Endothelial cell of umbilical vein (primary cell): Measurements from ENCODE around the gene KCNQ5. TPM values are rescaled to one million over a fixed set of nuclear protein-coding genes. Genes with fewer than 3 reads are reported as not detected.

Experiments used
- BruUV-seq: library from RNA; stranded (reverse); fragments of 400-500 nt; replicated peaks from 2 replicates; lab custom pipeline; 2021; lab: Mats Ljungman, UMichigan
- CTCF ChIA-PET: fragments of 300-600, 350-600 bp; sonication (Branson Sonifier 250); formaldehyde crosslinking; loops from one replicate; lab custom pipeline; 2021; ENCODE audit warnings: antibody characterized with exemption, inconsistent platforms; lab: Charles Lee
- POLR2A ChIA-PET: fragments of 300-600, 350-600 bp; sonication (Branson Sonifier 250); formaldehyde crosslinking; loops from one replicate; lab custom pipeline; 2021; ENCODE audit warnings: antibody characterized with exemption, inconsistent platforms; lab: Charles Lee
- DNase-seq: peaks from one replicate; pipeline ENCODE4 v3.0.0-alpha.2; 2011; ENCODE audit warnings: low read depth, low spot score
- FAIRE-seq: peaks from 2 replicates; lab custom pipeline; 2011; peaks lifted over from hg19 to GRCh38; lab: Jason Lieb, UNC
- H2AFZ ChIP-seq: 2 replicates; pipeline ENCODE4 v1.6.0; 2012; ENCODE audit warnings: low read depth, low read length, control low read depth, inconsistent platforms
- H3K27ac ChIP-seq: 2 replicates; pipeline ENCODE4 v1.5.1; 2011; ENCODE audit warnings: low read depth, mild to moderate bottlenecking, control low read depth, low read length, moderate library complexity; ENCODE audit not compliant: insufficient read depth
- H3K27me3 ChIP-seq, 2 experiments: 2 replicates each; pipeline versions ENCODE4 v1.6.0 to v1.6.1; 2011; ENCODE audit warnings: low read length in 2 of 2, mixed read lengths in 1 of 2; ENCODE audit not compliant: control insufficient read depth in 2 of 2, insufficient read depth in 2 of 2
- H3K36me3 ChIP-seq, 2 experiments: 2 replicates in 1 of 2; 3 replicates in 1 of 2; pipeline ENCODE4 v1.5.1; 2011; ENCODE audit warnings: low read length in 2 of 2, mild to moderate bottlenecking in 1 of 2, moderate library complexity in 1 of 2; ENCODE audit not compliant: control insufficient read depth in 2 of 2, insufficient read depth in 2 of 2; ENCODE audit errors: extremely low read depth in 1 of 2
- H3K4me1 ChIP-seq: 3 replicates; pipeline ENCODE4 v1.5.1; 2011; ENCODE audit warnings: mild to moderate bottlenecking, low read length; ENCODE audit not compliant: control insufficient read depth, insufficient read depth; ENCODE audit errors: extremely low read depth
- H3K4me2 ChIP-seq: 2 replicates; pipeline ENCODE4 v1.6.1; 2011; ENCODE audit warnings: low read length, control low read depth, mixed read lengths; ENCODE audit not compliant: insufficient read depth
- H3K4me3 ChIP-seq, 3 experiments: fragments of 200-600 bp in 1 of 3; sonication (generic), shearing (Covaris generic) in 1 of 3; replicated peaks in 1 of 3; 2 replicates each; pipeline ENCODE4 v1.5.1; 2011 to 2016; ENCODE audit warnings: control low read depth in 3 of 3, low read length in 3 of 3, mild to moderate bottlenecking in 2 of 3, inconsistent platforms in 1 of 3, low read depth in 1 of 3, moderate library complexity in 1 of 3; ENCODE audit not compliant: insufficient read depth in 1 of 3
- H3K79me2 ChIP-seq: 2 replicates; pipeline ENCODE4 v1.6.0; 2012; ENCODE audit warnings: low read length, inconsistent platforms; ENCODE audit not compliant: control insufficient read depth, insufficient read depth
- H3K9ac ChIP-seq: replicated peaks from 2 replicates; pipeline ENCODE3; 2011; ENCODE audit warnings: low read length, control low read depth; ENCODE audit not compliant: insufficient read depth; ENCODE audit errors: extremely low read depth
- H3K9me1 ChIP-seq: replicated peaks from 3 replicates; pipeline ENCODE4 v1.6.0; 2011; ENCODE audit warnings: mild to moderate bottlenecking, low read length; ENCODE audit not compliant: control insufficient read depth, insufficient read depth; ENCODE audit errors: extremely low read depth
- H3K9me3 ChIP-seq: replicated peaks from 2 replicates; pipeline ENCODE4 v1.5.1; 2012; ENCODE audit warnings: low read length, inconsistent platforms; ENCODE audit not compliant: control insufficient read depth, insufficient read depth
- H4K20me1 ChIP-seq: replicated peaks from 2 replicates; pipeline ENCODE3; 2011; ENCODE audit warnings: mild to moderate bottlenecking, low read length; ENCODE audit not compliant: control insufficient read depth, insufficient read depth; ENCODE audit errors: extremely low read depth
- EZH2 ChIP-seq: IDR thresholded peaks from 2 replicates; pipeline ENCODE4 v1.6.1; 2012; ENCODE audit warnings: borderline replicate concordance, low read depth, mild to moderate bottlenecking, moderate library complexity, low read length, inconsistent platforms; ENCODE audit not compliant: severe bottlenecking
- FOS ChIP-seq: IDR thresholded peaks from 2 replicates; pipeline ENCODE4 v1.6.1; 2011; ENCODE audit warnings: mild to moderate bottlenecking, low read length, moderate library complexity, borderline replicate concordance; ENCODE audit not compliant: insufficient read depth
- GATA2 ChIP-seq: IDR thresholded peaks from 2 replicates; pipeline ENCODE4 v1.7.0; 2011; ENCODE audit warnings: low read depth, mild to moderate bottlenecking, moderate library complexity, mixed read lengths, low read length; ENCODE audit not compliant: insufficient read length, insufficient read depth
- JUN ChIP-seq: IDR thresholded peaks from 2 replicates; pipeline ENCODE4 v1.6.1; 2011; ENCODE audit warnings: borderline replicate concordance, low read depth; ENCODE audit not compliant: insufficient read length, insufficient read depth
- MAX ChIP-seq: IDR thresholded peaks from 2 replicates; pipeline ENCODE4 v1.6.1; 2011; ENCODE audit not compliant: insufficient read depth, insufficient read length
- MYC ChIP-seq: IDR thresholded peaks from one replicate; pipeline ENCODE4 v1.6.1; 2011; ENCODE audit warnings: mild to moderate bottlenecking, low read depth, low read length
- POLR2A ChIP-seq: IDR thresholded peaks from 2 replicates; pipeline ENCODE4 v1.6.1; 2012; ENCODE audit warnings: low read depth, mild to moderate bottlenecking, control low read depth, low read length
- POLR2AphosphoS5 ChIP-seq: IDR thresholded peaks from 2 replicates; pipeline ENCODE4 v1.6.1; 2012; ENCODE audit warnings: low read depth, mild to moderate bottlenecking, control low read depth, low read length, moderate library complexity; ENCODE audit not compliant: insufficient read depth
- dilution Hi-C: fragments of 300-500 bp; cut with MboI; formaldehyde crosslinking; loops from one replicate; pipeline ENCODE4 v1.15.0; 2019; ENCODE audit warnings: low sequenced_read_pairs; ENCODE audit not compliant: extremely low pct_ligation_motif_present
- intact Hi-C: fragments of 100-400 bp; cut with micrococcal nuclease; formaldehyde crosslinking; loops from one replicate; pipeline ENCODE4 v1.10.0; 2022
- polyA plus RNA-seq, 4 experiments: library from polyadenylated mRNA; depleted of rRNA in 3 of 4; stranded (reverse) in 3 of 4; unstranded in 1 of 4; fragments of >200 nt; gene quantifications; 2 replicates each; pipeline versions ENCODE4 v1.2.1 to v1.2.3, GENCODE V29; 2011 to 2012; ENCODE audit warnings: missing spikeins in 1 of 4
- total RNA-seq: library from RNA; stranded (reverse); gene quantifications from 2 replicates; pipeline ENCODE4 v1.2.3, GENCODE V29; 2021
- TF ChIP-seq, protein P1 (sequence below), 2 donors: IDR thresholded peaks; 1 replicate in 1 of 2; 2 replicates in 1 of 2; pipeline ENCODE4 v1.5.1; 2011; ENCODE audit warnings: low read length in 2 of 2, mild to moderate bottlenecking in 2 of 2, moderate library complexity in 2 of 2, control low read depth in 1 of 2, inconsistent platforms in 1 of 2, low read depth in 1 of 2; ENCODE audit not compliant: insufficient read depth in 1 of 2; ENCODE audit errors: extremely low read depth in 1 of 2

KCNQ5 gene
- total and polyA plus RNA-seq, 2 donors (not counting 3 experiments of a cell fraction or from before 2014, with no cell fraction given), result 0.22 TPM; not detected in 1

DNA sequence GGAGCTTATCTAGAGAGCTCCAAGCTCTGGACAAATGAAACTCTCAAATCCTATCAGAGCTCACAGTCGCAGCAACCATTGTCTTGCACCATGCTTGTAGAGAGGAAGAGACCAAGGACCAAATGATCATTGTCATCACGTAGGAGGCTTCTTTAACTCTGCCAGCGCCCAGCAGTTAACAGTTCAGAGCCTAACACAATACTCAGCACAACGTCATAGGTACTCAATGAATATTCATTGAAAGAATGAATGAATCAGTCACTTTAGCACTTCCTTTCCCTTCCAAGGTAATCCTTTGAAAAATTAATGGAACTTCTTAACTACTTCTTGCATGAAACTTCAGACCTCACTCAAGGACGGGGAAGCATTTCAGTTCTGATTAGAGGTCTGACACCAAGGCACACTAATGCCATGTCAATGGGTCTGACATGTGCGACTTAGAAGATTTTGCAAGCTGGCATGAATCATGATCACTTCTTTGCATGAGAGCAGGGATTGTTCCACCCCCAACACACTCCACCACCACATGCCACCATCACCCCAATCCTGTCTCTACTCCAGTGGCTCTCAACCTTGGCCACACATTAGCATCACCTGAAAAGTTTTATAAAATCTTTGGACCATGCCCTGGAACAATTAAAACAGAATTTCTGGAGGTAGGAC lies 558.3 kb downstream of the KCNQ5 start:
- Histone ChIP-seq H4K20me1 (no peaks in the 10 kb centered on the region), H3K79me2 (no peaks in the 10 kb centered on the region), H2AFZ (no peak overlapping the region), H3K4me2 (no peak overlapping the region), H3K4me3 (no peak overlapping the region), H3K9ac (no peak overlapping the region), H3K9me1 (no peaks in the 10 kb centered on the region), H3K9me3 (no peaks in the 10 kb centered on the region), H3K27me3 (peaks cover 11 to 19% of the 10 kb centered on the region in 2 experiments), H3K36me3 (no peaks in the 10 kb centered on the region), H3K4me1 (no peaks in the 10 kb centered on the region), H3K27ac (no peak overlapping the region)
- FAIRE-seq, result no peak
- CTCF ChIA-PET, result interaction anchor here (0.9 to 1.7 kb wide), 9 partner anchors 9 to 768 kb away, joined by 3 to 12 read pairs (median 4); no protein-coding TSS in a partner anchor
- BruUV-seq, result no TSS peak
- TF ChIP-seq FOS, result no peak
- no peak for TF ChIP-seq POLR2AphosphoS5
- TF ChIP-seq MAX, result no peak
- TF ChIP-seq, protein P1, sequence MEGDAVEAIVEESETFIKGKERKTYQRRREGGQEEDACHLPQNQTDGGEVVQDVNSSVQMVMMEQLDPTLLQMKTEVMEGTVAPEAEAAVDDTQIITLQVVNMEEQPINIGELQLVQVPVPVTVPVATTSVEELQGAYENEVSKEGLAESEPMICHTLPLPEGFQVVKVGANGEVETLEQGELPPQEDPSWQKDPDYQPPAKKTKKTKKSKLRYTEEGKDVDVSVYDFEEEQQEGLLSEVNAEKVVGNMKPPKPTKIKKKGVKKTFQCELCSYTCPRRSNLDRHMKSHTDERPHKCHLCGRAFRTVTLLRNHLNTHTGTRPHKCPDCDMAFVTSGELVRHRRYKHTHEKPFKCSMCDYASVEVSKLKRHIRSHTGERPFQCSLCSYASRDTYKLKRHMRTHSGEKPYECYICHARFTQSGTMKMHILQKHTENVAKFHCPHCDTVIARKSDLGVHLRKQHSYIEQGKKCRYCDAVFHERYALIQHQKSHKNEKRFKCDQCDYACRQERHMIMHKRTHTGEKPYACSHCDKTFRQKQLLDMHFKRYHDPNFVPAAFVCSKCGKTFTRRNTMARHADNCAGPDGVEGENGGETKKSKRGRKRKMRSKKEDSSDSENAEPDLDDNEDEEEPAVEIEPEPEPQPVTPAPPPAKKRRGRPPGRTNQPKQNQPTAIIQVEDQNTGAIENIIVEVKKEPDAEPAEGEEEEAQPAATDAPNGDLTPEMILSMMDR (IDR thresholded peaks at IDR 0.05; ENCODE audit: extremely low read depth in 1 of 2, insufficient read depth in 1 of 2, low read depth in 1 of 2, low read length in 2 of 2), result no peak
- TF ChIP-seq POLR2A, result no peak
- TF ChIP-seq MYC, result no peak
- no peak for TF ChIP-seq JUN
- no peak for TF ChIP-seq EZH2
- no peak for TF ChIP-seq GATA2
- dilution Hi-C loops, result no loop called here
- POLR2A ChIA-PET, result no interaction called here
- intact Hi-C loops, result no loop called here
- DNase-seq, result no peak
